ENCODE measurements around the gene OSM.
A peak's percentile ranks its signal among the peaks of the same experiment; 100 is the strongest.

Gene OSM

GRCh38 chr22:30262917-30263741 is 3.5 kb downstream of the OSM start:
- TF ChIP-seq NFRKB (IDR thresholded peaks at IDR 0.05) (no peak), BHLHE40 (IDR thresholded peaks at IDR 0.05; ENCODE audit: borderline replicate concordance) (no peak), HDGF (IDR thresholded peaks at IDR 0.05; ENCODE audit: borderline replicate concordance) (no peak), TARDBP (IDR thresholded peaks at IDR 0.05) (no peak), L3MBTL2 (conservative IDR thresholded peaks at IDR 0.05) (no peak), FOXK2 (IDR thresholded peaks at IDR 0.05) (no peak), ELF4 (IDR thresholded peaks at IDR 0.05) (no peak)
- peak; percentile 90 for DNase-seq (ENCODE audit: extremely low spot score)
- ChIA-PET POLR2A (interaction anchor here (0.6 to 1.6 kb wide), 3 partner anchors 14 to 161 kb away, joined by 3 to 4 read pairs (median 3); partner anchors contain the start of gene RNF215), CTCF (interaction anchor here (0.6 to 2.8 kb wide), 14 partner anchors 7 to 574 kb away, joined by 3 to 19 read pairs (median 4); partner anchors contain the start of genes CASTOR1 and SEC14L2)

- CTCF ChIA-PET: no interaction called here
- DNase-seq (ENCODE audit: extremely low spot score): no peak
- POLR2A ChIA-PET: no interaction called here
- TF ChIP-seq L3MBTL2 (conservative IDR thresholded peaks at IDR 0.05) (no peak), LEF1 (IDR thresholded peaks at IDR 0.05; ENCODE audit: borderline replicate concordance) (no peak), TARDBP (IDR thresholded peaks at IDR 0.05) (no peak), PKNOX1 (IDR thresholded peaks at IDR 0.05) (no peak), BHLHE40 (IDR thresholded peaks at IDR 0.05; ENCODE audit: borderline replicate concordance) (no peak), SUZ12 (IDR thresholded peaks at IDR 0.05) (no peak), FOXK2 (IDR thresholded peaks at IDR 0.05) (no peak), ELF4 (IDR thresholded peaks at IDR 0.05) (no peak), FOXA1 (IDR thresholded peaks at IDR 0.05) (no peak), HDGF (IDR thresholded peaks at IDR 0.05; ENCODE audit: borderline replicate concordance) (no peak), ZNF384 (IDR thresholded peaks at IDR 0.05) (no peak)
These were observed 4.5 kb downstream of the OSM start for GRCh38 chr22:30262112-30262511.

- ChIA-PET POLR2A (interaction anchor here (1.0 kb wide), 1 partner anchor 126 kb away, joined by 3 read pairs; no protein-coding TSS in a partner anchor), CTCF (interaction anchor here (0.6 to 2.0 kb wide), 4 partner anchors 10 to 83 kb away, joined by 3 to 7 read pairs (median 3); no protein-coding TSS in a partner anchor)
- no peak for DNase-seq (ENCODE audit: extremely low spot score)
- TF ChIP-seq NFRKB (IDR thresholded peaks at IDR 0.05) (no peak), L3MBTL2 (conservative IDR thresholded peaks at IDR 0.05) (no peak), FOXK2 (IDR thresholded peaks at IDR 0.05) (no peak), ARNT (IDR thresholded peaks at IDR 0.05) (no peak), FOXM1 (IDR thresholded peaks at IDR 0.05; ENCODE audit: borderline replicate concordance) (no peak), ZNF384 (IDR thresholded peaks at IDR 0.05) (no peak), BHLHE40 (IDR thresholded peaks at IDR 0.05; ENCODE audit: borderline replicate concordance) (no peak), LEF1 (IDR thresholded peaks at IDR 0.05; ENCODE audit: borderline replicate concordance) (no peak), SP1 (IDR thresholded peaks at IDR 0.05) (no peak), ELF4 (IDR thresholded peaks at IDR 0.05) (no peak), PKNOX1 (IDR thresholded peaks at IDR 0.05) (no peak), HDGF (IDR thresholded peaks at IDR 0.05; ENCODE audit: borderline replicate concordance) (no peak), SUZ12 (IDR thresholded peaks at IDR 0.05) (no peak)
These were observed 5.5 kb downstream of the OSM start for GRCh38 chr22:30261134-30261533.

- CTCF ChIA-PET: interaction anchor here (0.6 to 2.0 kb wide), 4 partner anchors 9 to 82 kb away, joined by 3 to 7 read pairs (median 3); no protein-coding TSS in a partner anchor
- TF ChIP-seq ZNF384 (IDR thresholded peaks at IDR 0.05): no peak
- no peak for DNase-seq (ENCODE audit: extremely low spot score)
- POLR2A ChIA-PET: interaction anchor here (1.0 kb wide), 1 partner anchor 127 kb away, joined by 3 read pairs; no protein-coding TSS in a partner anchor
These were observed 6.0 kb downstream of the OSM start for GRCh38 chr22:30260682-30261081.

GRCh38 chr22:30260276-30260675 is 6.4 kb downstream of the OSM start:
- ChIA-PET POLR2A (no interaction called here), CTCF (interaction anchor here (0.6 to 2.0 kb wide), 2 partner anchors 21 to 28 kb away, joined by 3 to 7 read pairs; no protein-coding TSS in a partner anchor)
- no peak for DNase-seq (ENCODE audit: extremely low spot score)
- TF ChIP-seq ZNF384 (IDR thresholded peaks at IDR 0.05) (no peak), CTBP1 (IDR thresholded peaks at IDR 0.05; ENCODE audit: borderline replicate concordance) (no peak), ELF4 (IDR thresholded peaks at IDR 0.05) (no peak), TARDBP (IDR thresholded peaks at IDR 0.05) (no peak), FOXA1 (IDR thresholded peaks at IDR 0.05) (no peak), ARNT (IDR thresholded peaks at IDR 0.05) (no peak), FOXK2 (IDR thresholded peaks at IDR 0.05) (no peak)

GRCh38 chr22:30254314-30254713 is 12.3 kb downstream of the OSM start:
- TF ChIP-seq ARNT (IDR thresholded peaks at IDR 0.05) (no peak), BHLHE40 (IDR thresholded peaks at IDR 0.05; ENCODE audit: borderline replicate concordance) (no peak), PKNOX1 (IDR thresholded peaks at IDR 0.05) (no peak), SUZ12 (IDR thresholded peaks at IDR 0.05) (no peak), HDGF (IDR thresholded peaks at IDR 0.05; ENCODE audit: borderline replicate concordance) (no peak), LEF1 (IDR thresholded peaks at IDR 0.05; ENCODE audit: borderline replicate concordance) (no peak), ELF4 (IDR thresholded peaks at IDR 0.05) (no peak)
- DNase-seq (ENCODE audit: extremely low spot score): no peak
- CTCF ChIA-PET: interaction anchor here (1.2 to 2.7 kb wide), 2 partner anchors 58 to 147 kb away, joined by 4 to 29 read pairs; no protein-coding TSS in a partner anchor
- POLR2A ChIA-PET: no interaction called here

All from HEK293T (cell line).